ENCODE data around the gene DGKI. TPM values are rescaled to one million over a fixed set of nuclear protein-coding genes. Genes with fewer than 3 reads are reported as not detected.

DGKI gene
- total RNA-seq, 1 experiment from 2014 or later = 0.39 TPM

DNA sequence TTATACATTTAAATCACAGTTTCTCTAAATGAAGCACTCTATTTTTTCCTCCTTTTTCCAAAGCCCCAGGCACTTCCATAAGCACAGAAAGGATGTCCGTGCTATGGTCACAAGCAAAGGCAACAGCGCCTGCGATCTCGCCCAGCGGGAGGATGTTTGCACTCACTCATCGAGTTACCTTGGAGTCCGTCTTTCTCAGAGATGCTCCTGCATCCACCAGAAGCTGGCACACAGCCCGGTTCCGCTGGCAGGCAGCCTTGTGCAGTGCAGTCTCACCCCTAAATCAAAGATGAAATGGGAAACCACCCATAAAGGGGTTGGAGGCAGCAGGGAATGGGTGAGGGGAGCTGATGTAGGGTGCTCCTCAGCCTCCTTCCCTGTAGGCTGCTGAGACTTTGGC is 451.4 kb downstream of the DGKI start:
- CTCF ChIA-PET = no interaction called here
- POLR2A ChIA-PET (ENCODE audit: low non-redundant PET) = no interaction called here
- Histone ChIP-seq H3K27me3 (replicated peaks; ENCODE audit: insufficient read depth, low read depth, low read length, poor library complexity) (no peaks in the 10 kb centered on the region), H3K4me1 (ENCODE audit: insufficient read depth, low read length, poor library complexity, severe bottlenecking) (no peaks in the 10 kb centered on the region), H3K4me3 (ENCODE audit: low read depth, low read length, poor library complexity, severe bottlenecking) (no peak overlapping the region), H3K36me3 (ENCODE audit: insufficient read depth, low read length, poor library complexity, severe bottlenecking) (no peaks in the 10 kb centered on the region), H3K9me3 (ENCODE audit: low read depth, low read length, poor library complexity, severe bottlenecking) (no peaks in the 10 kb centered on the region), H3K27ac (ENCODE audit: low read depth, low read length, poor library complexity, severe bottlenecking) (no peak overlapping the region)
- intact Hi-C loops (cut with micrococcal nuclease; ENCODE audit: unreplicated experiment) = no loop called here
- BruUV-seq (replicated peaks) = no TSS peak
- no peak for TF ChIP-seq EZH2 (IDR thresholded peaks at IDR 0.05; ENCODE audit: borderline replicate concordance, low read depth, low read length, poor library complexity, severe bottlenecking)
- TF ChIP-seq, protein P1, sequence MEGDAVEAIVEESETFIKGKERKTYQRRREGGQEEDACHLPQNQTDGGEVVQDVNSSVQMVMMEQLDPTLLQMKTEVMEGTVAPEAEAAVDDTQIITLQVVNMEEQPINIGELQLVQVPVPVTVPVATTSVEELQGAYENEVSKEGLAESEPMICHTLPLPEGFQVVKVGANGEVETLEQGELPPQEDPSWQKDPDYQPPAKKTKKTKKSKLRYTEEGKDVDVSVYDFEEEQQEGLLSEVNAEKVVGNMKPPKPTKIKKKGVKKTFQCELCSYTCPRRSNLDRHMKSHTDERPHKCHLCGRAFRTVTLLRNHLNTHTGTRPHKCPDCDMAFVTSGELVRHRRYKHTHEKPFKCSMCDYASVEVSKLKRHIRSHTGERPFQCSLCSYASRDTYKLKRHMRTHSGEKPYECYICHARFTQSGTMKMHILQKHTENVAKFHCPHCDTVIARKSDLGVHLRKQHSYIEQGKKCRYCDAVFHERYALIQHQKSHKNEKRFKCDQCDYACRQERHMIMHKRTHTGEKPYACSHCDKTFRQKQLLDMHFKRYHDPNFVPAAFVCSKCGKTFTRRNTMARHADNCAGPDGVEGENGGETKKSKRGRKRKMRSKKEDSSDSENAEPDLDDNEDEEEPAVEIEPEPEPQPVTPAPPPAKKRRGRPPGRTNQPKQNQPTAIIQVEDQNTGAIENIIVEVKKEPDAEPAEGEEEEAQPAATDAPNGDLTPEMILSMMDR (conservative IDR thresholded peaks at IDR 0.05; ENCODE audit: low read depth, low read length) = no peak
- DNase-seq (ENCODE audit: low spot score) = no peak

DNA sequence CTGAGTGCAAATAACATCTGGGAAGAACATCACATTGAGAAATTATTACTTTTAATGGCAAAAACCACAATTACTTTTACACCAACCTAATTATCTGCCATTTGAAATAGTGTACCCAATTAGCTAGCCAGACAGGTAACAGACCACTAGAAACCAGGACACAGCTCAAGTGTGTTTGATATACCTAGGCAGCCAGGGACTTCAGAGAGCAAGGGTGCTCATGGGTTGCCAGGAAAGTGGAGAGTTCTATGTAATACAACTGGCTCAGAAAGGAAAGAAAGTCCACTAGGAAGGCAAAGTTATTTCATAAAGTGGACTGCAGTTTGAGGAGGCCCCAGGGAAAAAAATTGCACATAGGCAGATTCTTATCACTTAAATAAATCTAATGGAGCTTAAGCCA is 453.2 kb downstream of the DGKI start:
- Histone ChIP-seq H3K27ac (ENCODE audit: low read depth, low read length, poor library complexity, severe bottlenecking) (no peak overlapping the region), H3K4me1 (ENCODE audit: insufficient read depth, low read length, poor library complexity, severe bottlenecking) (no peaks in the 10 kb centered on the region), H3K27me3 (replicated peaks; ENCODE audit: insufficient read depth, low read depth, low read length, poor library complexity) (no peaks in the 10 kb centered on the region), H3K36me3 (ENCODE audit: insufficient read depth, low read length, poor library complexity, severe bottlenecking) (no peaks in the 10 kb centered on the region), H3K4me3 (ENCODE audit: low read depth, low read length, poor library complexity, severe bottlenecking) (no peak overlapping the region), H3K9me3 (ENCODE audit: low read depth, low read length, poor library complexity, severe bottlenecking) (no peaks in the 10 kb centered on the region)
- DNase-seq (ENCODE audit: low spot score) = no peak
- CTCF ChIA-PET = no interaction called here
- POLR2A ChIA-PET (ENCODE audit: low non-redundant PET) = no interaction called here
- TF ChIP-seq, protein P1 (conservative IDR thresholded peaks at IDR 0.05; ENCODE audit: low read depth, low read length) = no peak
- no peak for TF ChIP-seq EZH2 (IDR thresholded peaks at IDR 0.05; ENCODE audit: borderline replicate concordance, low read depth, low read length, poor library complexity, severe bottlenecking)
- no TSS peak for BruUV-seq (replicated peaks)
- intact Hi-C loops (cut with micrococcal nuclease; ENCODE audit: unreplicated experiment) = no loop called here

DNA sequence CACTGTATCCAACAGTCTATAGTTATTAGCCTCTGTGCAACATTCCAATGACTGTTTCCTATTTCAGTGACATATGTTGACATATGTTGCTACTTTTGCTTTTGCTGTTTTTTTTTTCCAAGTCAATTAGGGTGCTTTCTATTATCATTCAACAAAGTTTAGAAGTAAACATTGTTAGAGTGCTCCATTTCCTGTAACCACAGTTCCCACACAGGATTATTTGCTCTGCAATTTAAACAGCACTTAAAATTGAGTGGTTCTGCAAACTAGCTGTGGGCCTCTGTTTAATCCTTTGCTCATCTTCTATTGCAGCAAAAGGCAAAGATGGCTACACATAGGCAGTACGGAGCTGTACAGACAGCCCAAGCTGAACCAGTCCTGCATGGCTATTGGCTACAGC is 456.7 kb downstream of the DGKI start:
- H3K27me3 ChIP-seq (replicated peaks; ENCODE audit: insufficient read depth, low read depth, low read length, poor library complexity) = no peaks in the 10 kb centered on the region
- no peaks in the 10 kb centered on the region for H3K9me3 ChIP-seq (ENCODE audit: low read depth, low read length, poor library complexity, severe bottlenecking)
- TF ChIP-seq, protein P1 (conservative IDR thresholded peaks at IDR 0.05; ENCODE audit: low read depth, low read length) = no peak
- no peak for TF ChIP-seq EZH2 (IDR thresholded peaks at IDR 0.05; ENCODE audit: borderline replicate concordance, low read depth, low read length, poor library complexity, severe bottlenecking)
- no peak for DNase-seq (ENCODE audit: low spot score)
- ChIA-PET POLR2A (ENCODE audit: low non-redundant PET) (no interaction called here), CTCF (no interaction called here)
- no peaks in the 10 kb centered on the region for H3K36me3 ChIP-seq (ENCODE audit: insufficient read depth, low read length, poor library complexity, severe bottlenecking)
- intact Hi-C loops (cut with micrococcal nuclease; ENCODE audit: unreplicated experiment) = no loop called here
- H3K4me1 ChIP-seq (ENCODE audit: insufficient read depth, low read length, poor library complexity, severe bottlenecking) = no peaks in the 10 kb centered on the region
- H3K27ac ChIP-seq (ENCODE audit: low read depth, low read length, poor library complexity, severe bottlenecking) = no peak overlapping the region
- no peak overlapping the region for H3K4me3 ChIP-seq (ENCODE audit: low read depth, low read length, poor library complexity, severe bottlenecking)
- no TSS peak for BruUV-seq (replicated peaks)
